GM21529 (cell line): ENCODE data around the gene SLC15A3.

Experiments used
- ATAC-seq: cut with Tn5 transposase; IDR thresholded peaks from one replicate; pipeline ENCODE4 v1.9.1; 2021; ENCODE audit not compliant: unreplicated experiment

Gene SLC15A3

DNA sequence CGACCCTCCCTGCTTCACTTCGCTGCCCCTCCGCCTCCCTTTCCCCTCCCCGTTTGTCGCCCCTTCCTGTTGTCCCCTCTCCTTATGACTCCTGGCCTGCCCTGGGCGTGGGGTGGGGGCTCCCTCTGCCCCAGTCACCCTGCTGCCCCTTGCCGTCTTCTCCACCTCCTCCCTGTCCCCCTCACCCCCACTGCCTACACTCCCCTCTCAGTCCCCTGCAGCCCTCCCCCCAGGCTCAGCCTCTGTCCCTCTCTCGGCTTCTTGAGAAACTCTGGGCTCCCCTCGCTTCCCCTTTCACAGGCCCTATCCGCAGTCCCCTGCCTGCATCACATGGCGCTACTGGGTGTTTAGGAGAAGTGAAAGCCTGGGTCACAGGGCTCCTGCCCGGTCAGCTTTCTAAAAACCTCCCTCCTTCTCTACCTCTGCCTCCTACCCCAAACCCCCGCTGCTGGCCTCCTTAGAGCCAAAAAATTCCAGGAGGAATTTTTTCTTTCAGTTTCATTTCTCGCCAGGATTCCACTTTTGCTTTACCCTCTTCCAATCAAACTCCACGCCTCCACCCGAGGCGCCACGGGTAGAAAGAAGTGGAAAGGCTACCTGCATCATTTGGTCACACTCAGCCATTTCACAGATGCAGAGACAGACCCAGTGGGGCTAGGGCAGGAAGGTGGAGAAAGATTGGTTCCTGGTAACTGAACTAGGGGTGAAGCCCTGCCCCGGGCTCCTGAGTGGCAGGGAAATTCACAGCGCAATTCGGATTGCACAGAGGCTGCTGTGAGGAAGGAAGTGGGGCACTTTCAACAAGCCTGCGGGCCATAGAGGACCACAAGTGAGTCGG lies at the start of gene SLC15A3:
Gene SLC15A3 (minus strand): TSS at position 273 of the 838 bp plus-strand sequence. CDS start 625 bp downstream, outside the sequence.
- peak; percentile 69 for ATAC-seq

DNA sequence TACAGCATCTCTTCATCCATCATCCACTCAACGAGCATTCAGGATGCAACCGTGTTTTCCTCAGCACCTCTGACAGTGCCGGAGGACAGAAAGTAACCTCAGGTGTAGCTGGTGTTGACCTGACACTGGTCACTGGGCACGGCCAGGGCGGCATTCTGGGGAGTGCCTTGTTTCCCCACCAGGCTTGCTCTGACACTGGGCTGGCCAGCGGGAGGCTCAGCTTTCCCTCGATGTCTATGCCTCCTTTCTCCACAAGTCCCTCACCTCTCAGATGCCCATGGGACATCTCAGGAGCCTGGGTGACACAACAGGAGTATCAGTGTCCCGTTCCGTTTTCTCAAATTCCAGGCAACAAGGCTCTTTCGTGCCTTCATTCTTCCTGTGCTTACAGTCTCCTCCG lies 48.5 kb upstream of the SLC15A3 start:
- ATAC-seq, result no peak

DNA sequence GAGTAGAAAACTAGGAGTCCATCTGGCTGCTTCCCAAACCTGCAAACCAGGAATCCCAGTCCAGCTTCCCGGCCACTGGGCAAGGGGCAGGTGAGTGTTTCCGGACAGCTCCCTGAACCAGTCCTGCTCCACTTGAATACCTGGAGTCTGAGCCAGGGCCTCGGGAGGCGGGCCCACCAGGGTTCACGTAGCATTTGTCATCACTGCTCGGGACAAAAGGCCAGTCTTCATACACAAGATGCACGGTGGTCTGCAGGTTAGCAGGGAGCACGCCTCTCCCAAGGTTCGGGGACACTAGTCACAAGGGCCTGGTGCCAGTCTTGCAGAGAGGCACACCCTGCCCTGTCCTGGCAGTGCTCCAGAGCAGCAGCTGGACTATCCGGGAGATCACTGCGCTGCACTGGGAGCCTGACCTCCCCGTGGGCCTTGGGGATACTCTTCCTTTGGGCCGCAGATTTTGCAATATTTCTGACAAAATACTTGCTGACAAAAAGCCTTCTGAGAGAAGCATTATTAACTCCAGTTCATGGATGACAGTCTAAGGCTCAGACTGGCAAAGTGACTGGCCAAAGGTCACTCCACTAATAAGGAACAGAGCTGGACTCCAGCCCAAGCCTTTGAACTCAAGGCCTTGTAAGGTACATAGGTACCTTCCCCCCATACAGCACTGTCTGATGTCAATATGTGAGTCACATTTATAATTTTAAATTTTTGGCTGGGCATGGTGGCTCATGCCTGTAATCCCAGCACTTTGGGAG lies 44.6 kb upstream of the SLC15A3 start:
- ATAC-seq, result no peak

DNA sequence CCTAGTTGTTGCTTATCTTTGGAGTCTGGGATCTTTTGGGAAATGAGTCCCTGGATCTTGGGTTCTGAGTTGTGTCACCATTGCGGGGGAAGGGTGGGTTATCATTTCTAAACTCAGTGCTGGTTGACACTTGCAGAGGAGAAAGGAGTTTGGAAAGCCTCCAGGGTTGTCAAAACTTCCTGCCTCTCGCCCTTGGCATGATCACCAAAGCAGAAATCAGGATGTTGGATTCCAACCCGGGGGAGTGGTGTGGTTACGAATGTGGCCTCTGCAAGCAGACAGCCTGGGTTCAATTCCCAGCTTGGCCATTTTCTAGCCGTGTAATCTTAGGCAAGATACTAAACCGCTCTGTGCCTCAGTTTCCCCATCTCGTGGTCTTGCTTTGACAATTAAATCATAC lies 43.8 kb upstream of the SLC15A3 start:
- ATAC-seq, result no peak

DNA sequence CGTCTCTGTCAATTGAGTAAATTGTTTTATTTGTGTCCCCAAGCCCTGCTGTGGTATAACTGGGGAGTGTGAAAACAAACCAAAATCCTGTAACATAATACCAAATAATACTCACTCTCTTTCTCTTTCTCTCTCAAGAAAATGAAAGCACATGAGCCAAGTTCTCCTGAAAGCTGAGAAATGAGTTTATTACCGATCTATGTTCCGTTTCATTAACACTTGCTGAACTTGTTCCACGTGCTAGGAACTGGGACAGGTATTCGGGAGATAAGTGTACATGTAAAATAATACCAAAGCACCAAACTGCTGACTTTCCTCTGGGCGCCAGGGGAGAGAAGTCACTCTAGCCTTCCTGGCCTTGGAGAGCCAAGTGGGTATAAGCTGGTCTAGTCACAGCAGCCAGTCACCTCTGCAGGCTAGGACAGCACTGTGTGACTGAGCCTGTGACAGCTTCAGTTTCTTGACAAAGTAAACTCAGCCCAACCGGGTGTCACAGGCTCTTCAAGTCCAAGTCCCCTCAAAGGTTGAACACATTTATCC lies 42.6 kb upstream of the SLC15A3 start:
- ATAC-seq, result no peak

DNA sequence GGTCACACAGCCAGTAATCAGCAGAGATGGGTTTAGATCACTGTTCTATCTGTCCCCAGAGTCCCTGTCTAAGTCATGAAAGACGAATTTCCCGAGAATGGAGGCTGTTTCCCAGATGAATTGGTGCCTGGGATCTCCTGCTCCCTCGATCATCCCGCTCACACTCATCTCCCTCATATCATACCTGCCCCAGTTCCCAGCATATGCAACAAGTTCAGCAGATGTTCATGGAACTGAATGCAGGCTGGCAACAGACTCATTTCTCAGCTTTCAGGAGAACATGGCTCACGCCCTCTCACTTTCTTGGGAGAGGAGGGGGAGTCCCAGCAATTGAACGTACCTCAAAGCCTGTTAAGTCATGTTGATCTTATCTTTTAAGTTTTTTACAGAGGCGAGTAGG lies 41.6 kb upstream of the SLC15A3 start:
- no peak for ATAC-seq

DNA sequence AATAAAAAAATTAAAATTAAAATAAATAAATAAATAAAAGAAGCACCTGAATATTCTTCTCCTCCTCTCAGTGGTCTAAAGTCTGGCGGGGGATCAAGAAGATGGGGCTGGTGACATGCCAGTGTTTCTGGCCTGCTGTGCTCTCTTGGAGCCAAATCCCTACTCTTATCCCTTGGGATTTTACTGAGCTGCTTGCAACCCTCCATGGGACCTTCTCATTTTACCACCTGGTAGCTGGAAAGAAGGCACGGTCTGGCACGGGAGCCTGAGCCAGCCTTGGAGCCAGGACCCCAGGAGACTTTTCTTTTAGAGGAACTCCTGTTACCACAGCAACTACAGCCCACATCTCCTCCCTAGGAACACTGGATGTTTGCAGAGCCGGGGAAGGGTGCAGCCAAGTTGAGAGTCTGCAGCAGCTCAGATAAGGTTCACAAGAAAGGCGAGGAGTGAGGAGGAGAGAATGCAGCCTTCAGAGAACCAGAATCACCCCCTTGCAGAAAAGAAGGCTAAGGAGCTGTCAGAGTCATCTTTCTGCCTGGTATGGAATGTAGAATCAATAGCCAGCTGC lies 41.0 kb upstream of the SLC15A3 start:
- ATAC-seq, result no peak

DNA sequence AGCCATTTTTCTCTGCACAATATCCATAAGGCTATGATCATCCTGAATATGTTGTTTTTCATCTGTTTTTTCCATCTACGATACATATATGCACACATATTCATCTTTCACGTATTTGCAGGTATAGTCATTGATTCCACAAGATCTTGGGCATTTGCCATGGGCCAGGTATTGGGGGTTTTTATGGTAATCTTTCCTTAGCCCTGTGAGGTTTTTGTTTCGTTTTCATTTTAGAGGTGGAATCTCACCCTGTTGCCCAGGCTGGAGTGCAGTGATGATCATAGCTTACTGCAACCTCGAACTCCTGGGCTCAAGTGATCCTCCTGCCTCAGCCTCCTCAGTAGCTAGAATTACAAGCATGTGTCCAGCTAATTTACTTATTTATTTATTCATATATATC lies 39.5 kb upstream of the SLC15A3 start:
- no peak for ATAC-seq

DNA sequence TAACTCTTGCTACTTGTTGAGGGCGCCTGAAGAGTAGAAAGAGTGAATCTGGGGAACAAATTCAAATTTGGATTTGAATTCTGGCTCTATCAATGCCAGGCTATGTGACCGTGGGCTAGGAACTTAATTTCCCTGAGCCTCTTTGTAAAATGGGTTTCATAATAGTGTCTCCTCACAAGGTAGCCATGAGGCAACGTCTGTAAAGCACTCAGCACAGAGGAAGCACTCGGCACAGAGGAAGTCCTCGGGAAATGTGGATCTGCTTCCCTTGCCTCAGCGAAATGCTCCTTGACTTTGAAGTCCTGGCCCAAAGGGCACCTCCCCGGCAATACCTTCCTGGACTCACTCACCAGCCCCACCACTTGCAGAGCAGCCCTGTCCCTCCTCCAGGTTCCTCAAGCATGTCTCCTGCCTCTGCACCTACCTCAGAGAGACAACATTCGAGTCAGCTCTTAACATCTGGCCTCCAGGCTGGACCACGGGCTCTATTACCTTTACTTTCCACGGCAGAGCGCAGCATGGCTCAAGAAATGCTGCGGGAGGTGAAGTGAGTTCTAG lies 37.2 kb upstream of the SLC15A3 start:
- ATAC-seq, result no peak

DNA sequence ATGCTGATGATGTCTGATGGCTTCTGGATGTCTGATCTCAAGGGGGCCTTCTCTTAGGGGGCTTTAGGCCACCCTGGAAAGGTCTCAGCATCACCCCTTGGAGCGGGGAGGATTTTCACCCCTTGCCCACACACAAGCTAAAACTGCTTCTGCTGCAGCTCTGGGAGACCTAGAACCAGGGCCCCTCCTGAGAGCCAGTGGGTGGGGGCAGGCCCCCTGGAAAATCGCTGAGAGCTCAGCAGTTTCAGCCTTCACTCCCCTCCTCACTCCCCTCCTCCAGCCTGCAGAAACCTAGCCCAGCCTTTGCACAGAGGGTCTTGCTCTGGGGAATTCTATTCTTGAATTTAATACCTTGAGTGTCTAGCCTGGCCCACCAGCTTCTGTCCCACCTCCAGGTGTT lies 36.7 kb upstream of the SLC15A3 start:
- no peak for ATAC-seq

DNA sequence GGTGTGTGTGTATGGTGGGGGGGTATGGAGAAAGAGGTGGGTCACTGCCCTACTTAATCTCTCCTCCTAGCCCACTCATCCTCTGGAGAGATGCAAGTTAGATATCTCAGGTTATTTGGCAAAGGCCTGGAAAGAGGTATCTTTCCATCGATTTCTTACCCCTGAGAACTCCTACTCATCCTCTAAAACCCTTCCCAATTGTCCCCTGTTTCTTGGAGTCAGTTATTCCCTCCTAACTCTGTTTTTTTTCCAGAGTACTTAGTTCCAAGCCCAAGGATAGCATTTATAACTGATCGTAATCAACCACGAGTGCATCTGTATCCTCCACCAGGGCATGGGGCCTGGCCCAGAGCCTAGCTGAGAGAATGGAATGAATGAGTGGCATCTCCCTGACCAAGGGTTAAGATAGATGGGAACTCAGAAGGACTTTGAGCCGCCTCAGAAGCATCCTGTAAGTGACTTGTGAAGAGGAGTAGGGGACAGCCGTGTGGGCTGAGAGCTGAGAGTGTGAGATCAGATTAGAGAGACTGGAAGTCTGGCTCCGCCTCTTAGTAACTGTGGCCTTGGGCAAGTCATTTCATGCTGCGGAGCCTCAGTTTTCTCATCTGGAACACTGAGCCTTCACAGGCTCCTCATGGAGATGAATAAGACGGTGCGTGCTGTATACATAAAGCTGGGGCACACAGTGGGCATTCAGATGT lies 35.8 kb upstream of the SLC15A3 start:
- ATAC-seq, result no peak

DNA sequence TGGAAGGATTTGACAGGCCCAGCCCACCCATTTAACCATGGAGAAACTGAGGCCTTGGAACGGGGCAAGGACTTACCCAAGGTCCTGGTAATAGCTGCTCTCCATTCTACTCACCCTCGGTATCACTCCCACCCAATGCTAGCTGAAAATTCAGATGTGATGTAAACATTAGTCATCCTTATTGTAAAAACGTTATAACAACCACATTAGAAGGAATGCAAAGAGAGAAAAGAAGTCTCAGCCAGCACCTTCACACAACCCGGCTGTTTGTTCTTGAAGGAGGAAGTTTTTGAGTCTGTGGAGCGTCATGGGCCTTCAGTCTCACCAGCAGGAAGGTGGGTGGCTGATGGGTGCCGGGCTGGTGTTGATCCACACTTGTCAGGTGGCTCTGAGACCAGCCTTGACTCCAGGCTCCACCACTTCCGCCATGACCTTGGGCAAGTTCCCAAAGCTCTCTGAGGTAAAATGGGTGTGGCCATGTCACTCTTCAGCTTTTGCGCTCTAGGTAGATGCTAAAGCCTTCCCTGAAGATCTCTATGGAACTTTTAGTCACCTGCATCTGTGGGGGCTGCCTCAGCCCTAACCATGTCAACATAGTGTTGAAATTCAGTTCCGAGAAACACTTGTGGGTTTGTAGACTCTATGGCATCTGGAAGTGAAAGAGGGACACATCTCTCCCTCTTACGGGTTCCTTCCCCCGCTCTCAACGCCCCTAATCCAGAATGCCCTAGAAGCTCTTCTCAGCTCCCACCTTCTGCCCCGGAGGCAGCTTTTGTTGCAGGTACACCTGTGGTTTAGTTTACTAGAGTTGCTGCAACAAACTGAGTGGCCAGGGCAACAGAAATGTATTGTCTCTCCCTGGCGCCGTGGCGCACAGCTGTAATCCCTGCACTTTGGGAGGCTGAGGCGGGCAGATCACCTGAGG lies 34.3 kb upstream of the SLC15A3 start:
- no peak for ATAC-seq

DNA sequence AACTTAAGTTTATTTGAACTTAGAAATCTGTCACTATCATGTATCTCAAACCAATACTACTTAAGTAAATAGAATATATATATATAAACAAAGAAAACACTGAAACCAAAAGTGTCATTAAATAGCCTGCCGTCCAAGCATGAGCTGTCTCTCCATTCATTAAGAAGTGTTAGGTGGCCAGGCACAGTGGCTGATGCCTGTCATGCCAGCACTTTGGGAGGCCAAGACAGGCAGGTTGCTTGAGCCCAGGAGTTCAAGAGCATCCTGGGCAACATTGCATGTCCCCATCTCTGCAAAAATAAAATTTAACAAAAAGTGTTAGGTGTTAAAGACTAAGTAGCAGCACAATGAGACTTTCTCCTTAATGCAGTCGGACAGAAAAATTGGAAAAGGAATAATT lies 33.5 kb upstream of the SLC15A3 start:
- ATAC-seq, result no peak

DNA sequence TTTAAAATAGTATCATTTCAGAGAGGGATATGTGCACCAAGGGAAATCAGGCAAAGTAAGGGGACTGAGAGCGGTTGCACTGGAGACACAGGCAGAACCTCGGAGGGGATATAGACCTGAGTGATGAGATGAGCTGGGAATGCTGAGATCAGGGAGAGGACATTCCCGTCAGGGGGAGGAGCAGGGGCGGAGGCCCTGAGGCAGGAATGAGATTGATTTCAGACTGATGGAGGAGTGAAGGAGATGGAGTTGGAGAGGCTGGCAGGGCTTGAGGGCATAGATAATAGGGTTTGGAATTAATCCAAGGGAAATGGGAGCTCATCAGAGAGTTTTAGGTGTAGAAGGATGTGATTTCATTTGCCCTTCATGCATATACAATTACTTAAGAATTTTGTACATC lies 32.7 kb upstream of the SLC15A3 start:
- no peak for ATAC-seq

DNA sequence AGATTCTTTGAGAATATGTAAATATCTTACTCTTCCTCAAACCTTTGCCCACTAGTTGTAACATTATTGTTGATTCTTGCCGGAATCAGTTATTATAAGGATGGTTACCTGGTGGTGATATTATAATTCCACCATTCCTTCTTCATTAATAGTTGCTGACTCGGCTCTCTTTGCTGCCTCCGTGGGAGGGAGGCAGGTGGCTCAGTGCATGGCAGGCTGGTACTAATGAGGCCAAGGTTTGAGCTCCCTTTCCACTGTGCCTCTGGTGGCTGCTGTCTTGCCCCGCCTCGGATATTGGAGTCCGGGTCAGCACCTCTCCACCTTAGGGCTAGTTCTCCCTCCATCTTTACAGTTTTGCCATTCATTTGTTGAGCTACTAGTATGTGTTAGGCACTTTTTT lies 32.2 kb upstream of the SLC15A3 start:
- no peak for ATAC-seq

DNA sequence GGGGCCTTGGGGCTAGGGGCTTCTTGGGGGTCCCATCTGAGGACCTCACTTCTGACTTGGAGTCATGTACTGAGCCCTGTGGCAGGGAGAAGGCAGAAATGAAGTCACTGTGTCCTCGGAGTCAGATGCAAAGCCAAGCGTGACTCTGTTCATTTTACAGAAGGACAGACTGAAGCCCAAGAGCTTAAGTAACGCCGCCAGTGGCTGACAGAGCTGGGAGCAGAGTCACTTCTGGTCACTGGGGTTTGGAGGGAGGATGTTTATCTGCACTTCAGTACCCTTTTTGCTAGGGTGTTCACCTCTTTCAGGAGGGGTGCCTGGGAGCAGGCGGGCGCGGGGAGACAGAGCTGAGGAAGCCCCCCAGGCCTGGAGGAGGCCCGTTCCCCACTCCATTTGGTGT lies 30.2 kb upstream of the SLC15A3 start:
- ATAC-seq, result no peak

DNA sequence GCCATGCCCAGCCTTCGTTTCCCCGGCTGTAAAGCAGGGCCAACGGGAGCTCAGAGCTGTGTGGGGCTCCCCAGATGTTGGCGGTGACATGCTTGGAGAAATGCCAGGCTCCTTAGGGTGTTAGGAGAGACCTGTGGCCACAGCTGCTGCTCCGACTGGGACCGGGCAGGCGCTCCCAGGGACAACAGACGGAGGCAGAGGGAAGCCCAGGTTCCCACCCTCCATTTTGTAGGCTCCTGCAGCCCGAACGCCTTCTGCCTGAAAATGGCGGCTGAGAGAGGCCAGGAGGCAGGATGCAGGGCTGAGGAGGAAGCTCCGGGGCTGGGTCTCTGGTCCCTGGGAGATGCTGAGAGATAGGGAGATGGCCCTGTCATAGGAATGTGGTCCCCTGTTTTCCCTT lies 29.5 kb upstream of the SLC15A3 start:
- no peak for ATAC-seq

DNA sequence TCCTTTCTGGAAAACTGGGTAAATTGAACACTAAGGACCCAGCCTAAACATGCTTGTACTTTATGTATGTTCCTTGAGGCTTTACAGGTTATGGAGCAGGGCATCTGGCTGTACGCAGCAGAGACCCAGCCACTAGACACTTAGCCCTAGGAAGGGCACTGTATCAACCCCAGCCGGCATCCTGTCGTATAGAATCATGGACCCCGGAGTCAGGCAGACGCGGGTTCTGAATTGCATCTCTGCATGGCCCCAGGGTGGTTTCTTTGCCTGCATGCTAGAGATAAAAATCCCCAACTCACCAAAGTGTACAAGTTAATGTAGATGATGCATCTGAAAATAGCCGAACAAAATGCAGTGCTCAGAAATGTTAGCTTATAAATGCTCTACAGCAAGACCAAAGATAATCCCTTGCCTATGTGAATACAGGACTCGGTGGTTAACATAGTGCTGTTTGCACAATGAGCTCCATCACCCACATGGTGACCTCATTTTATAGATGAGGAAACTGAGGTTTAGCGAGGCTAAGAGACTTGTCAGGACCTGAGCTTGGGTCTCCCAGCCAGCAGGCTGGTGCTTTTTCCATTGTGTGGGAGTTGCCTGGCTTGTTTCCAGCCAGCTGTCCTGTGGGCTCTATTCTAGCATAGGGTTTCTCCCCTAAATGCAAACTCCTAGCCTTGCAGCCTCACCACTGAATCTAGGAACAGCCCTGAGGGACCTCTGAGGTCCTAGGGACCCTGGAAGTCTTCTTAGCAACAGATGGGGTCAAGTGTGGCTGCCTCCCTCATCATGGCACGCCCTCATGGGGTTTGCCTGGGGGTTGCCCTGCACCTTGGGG lies 26.8 kb upstream of the SLC15A3 start:
- ATAC-seq, result no peak

DNA sequence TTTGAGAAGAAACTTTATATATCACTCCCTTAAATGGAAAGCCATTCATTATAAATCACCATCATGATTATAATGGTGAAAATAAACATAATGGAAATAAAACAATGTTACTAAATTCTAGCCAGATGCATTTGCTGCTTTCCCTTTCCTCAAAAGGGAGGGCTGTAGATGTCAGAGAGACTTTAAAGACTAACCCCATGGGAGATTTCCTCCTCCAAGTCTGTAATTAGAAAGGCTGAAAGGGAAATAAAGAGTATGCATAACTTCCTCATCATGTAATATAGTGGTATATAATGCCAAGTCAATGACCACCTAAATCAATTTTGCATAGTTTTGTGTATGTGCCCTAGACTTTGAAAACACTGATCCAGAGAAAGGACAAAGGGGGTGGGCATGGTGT lies 25.9 kb upstream of the SLC15A3 start:
- no peak for ATAC-seq
